Activated CD4-positive, alpha-beta T cell treated with anti-CD3 and anti-CD28 coated beads, Interleukin-10, Interleukin-2, amounts not matched to agents 100 ng/mL and 50 ng/mL, durations not matched to agents 16 hours and 8 hours (primary cell): Measurements from ENCODE around the gene SEMA4D.

Source experiments
- DNase-seq: peaks from one replicate; pipeline ENCODE4 v3.0.0-alpha.2; 2020

SEMA4D gene

GRCh38 chr9:89497978-89498851 is at the start of gene SEMA4D:
Gene SEMA4D, minus strand, starts transcription at chr9:89498113. Its CDS starts 92,657 bp downstream, at chr9:89405456.
- DNase-seq, result peak; percentile 88

- no peak for DNase-seq
These were observed 49.1 kb upstream of the SEMA4D start for GRCh38 chr9:89547000-89547399.

GRCh38 chr9:89544279-89544661 is 46.4 kb upstream of the SEMA4D start:
- DNase-seq, result no peak

GRCh38 chr9:89543621-89544278 is 45.8 kb upstream of the SEMA4D start:
- no peak for DNase-seq

- no peak for DNase-seq
These were observed 45.2 kb upstream of the SEMA4D start for GRCh38 chr9:89543111-89543510.

- DNase-seq, result no peak
These were observed 44.6 kb upstream of the SEMA4D start for GRCh38 chr9:89542401-89543021.

- DNase-seq, result no peak
These were observed 43.9 kb upstream of the SEMA4D start for GRCh38 chr9:89541798-89542197.

GRCh38 chr9:89539374-89539773 is 41.5 kb upstream of the SEMA4D start:
- no peak for DNase-seq

- DNase-seq, result no peak
These were observed 41.0 kb upstream of the SEMA4D start for GRCh38 chr9:89538871-89539270.

GRCh38 chr9:89537166-89537565 is 39.3 kb upstream of the SEMA4D start:
- no peak for DNase-seq

- DNase-seq, result peak; percentile 64
These were observed 38.7 kb upstream of the SEMA4D start for GRCh38 chr9:89536600-89536999.

- DNase-seq, result peak; percentile 84
These were observed 38.2 kb upstream of the SEMA4D start for GRCh38 chr9:89536145-89536574.

- DNase-seq, result no peak
These were observed 37.5 kb upstream of the SEMA4D start for GRCh38 chr9:89535461-89535860.

- DNase-seq, result no peak
These were observed 36.8 kb upstream of the SEMA4D start for GRCh38 chr9:89534515-89535287.

- DNase-seq, result no peak
These were observed 35.6 kb upstream of the SEMA4D start for GRCh38 chr9:89533411-89534095.

- no peak for DNase-seq
These were observed 35.0 kb upstream of the SEMA4D start for GRCh38 chr9:89532944-89533343.

GRCh38 chr9:89532478-89532877 is 34.6 kb upstream of the SEMA4D start:
- DNase-seq, result peak; percentile 45

- DNase-seq, result no peak
These were observed 33.9 kb upstream of the SEMA4D start for GRCh38 chr9:89531766-89532165.

GRCh38 chr9:89530726-89531125 is 32.8 kb upstream of the SEMA4D start:
- no peak for DNase-seq

GRCh38 chr9:89529243-89530035 is 31.5 kb upstream of the SEMA4D start:
- DNase-seq, result peak; percentile 29

GRCh38 chr9:89528540-89528939 is 30.6 kb upstream of the SEMA4D start:
- no peak for DNase-seq
